ENCODE data around the gene PSMD10. TPM values are rescaled to one million over a fixed set of nuclear protein-coding genes. Genes with fewer than 3 reads are reported as not detected.
A peak's percentile ranks its signal among the peaks of the same experiment; 100 is the strongest.

The PSMD10 gene
- total and polyA plus RNA-seq, 2 of the 8 experiments (the other 6 are each of a cell fraction or from before 2014, with no cell fraction given) = 49.9 to 79.9 TPM

DNA sequence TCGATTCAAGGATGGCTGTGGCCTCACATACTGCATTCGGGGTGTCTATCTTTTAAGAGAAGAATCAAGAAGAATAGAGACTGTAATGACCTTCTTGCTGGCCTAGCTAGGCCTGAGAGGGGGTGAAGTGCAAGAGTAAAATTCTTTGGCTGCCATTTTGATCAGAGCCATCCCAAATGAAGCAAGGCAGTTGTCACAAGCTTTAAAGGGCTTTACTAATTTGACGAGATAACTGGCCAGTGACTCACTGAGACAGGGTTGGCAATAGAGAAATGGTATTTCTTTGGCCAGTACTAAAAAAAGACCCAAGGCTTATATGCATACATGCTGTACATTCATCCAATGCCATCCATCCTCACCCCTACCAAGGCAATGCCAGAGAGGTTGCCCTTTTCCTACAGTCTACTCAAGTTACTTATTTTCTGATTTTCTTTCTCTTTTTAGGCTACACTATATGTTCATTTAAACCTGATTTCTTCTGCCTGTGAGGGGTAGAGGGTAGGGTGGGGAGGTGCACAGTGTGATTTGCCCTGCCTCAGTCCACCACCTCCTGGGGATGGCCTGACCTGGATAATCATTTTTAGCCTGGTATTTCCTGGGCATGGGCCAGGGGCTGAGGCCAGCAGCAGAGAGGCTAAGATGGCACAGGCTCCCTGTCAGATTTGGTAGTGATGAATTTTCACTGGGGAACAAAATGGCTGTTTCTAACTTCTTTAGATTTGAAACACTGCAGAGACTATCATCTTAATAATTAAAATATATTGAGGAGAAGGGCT is 32.4 kb upstream of the PSMD10 start:
- no peak for FAIRE-seq
- POLR2A ChIA-PET (ENCODE audit: partially characterized antibody) = no interaction called here

More for the DNA sequence above, 32.4 kb upstream of the PSMD10 start:
- H3K79me2 ChIP-seq (ENCODE audit: control insufficient read depth in 1 of 2, insufficient read depth in 2 of 2, low read length in 2 of 2) = no peaks in the 10 kb centered on the region
- no peaks in the 10 kb centered on the region for H3K23me2 ChIP-seq (ENCODE audit: low read depth, low read length)
- no peak overlapping the region for H3K14ac ChIP-seq (ENCODE audit: insufficient read length)
- no peak overlapping the region for H2AK5ac ChIP-seq (ENCODE audit: low read depth, low read length)
- H2BK5ac ChIP-seq (ENCODE audit: low read depth, low read length) = no peak overlapping the region; the same call in 1 of the 2 replicates
- peak overlapping the region; percentile 54 for H2BK120ac ChIP-seq (replicated peaks; ENCODE audit: low read depth, low read length)
- no peak overlapping the region for H3K23ac ChIP-seq (ENCODE audit: insufficient read length)
- H3K27me3 ChIP-seq (replicated peaks in 1 of 4; ENCODE audit: control insufficient read depth in 3 of 4, extremely low read depth in 1 of 4, insufficient read depth in 3 of 4, low read length in 3 of 4) = no peaks in the 10 kb centered on the region
- no peak overlapping the region for H3K4me2 ChIP-seq (ENCODE audit: insufficient read depth in 1 of 2, low read depth in 2 of 2, low read length in 2 of 2)
- H3K9me3 ChIP-seq (ENCODE audit: insufficient read depth in 2 of 2, low read depth in 1 of 2, low read length in 1 of 2) = no peaks in the 10 kb centered on the region
- H4K5ac ChIP-seq (ENCODE audit: insufficient read length, low read depth, low read length) = no peak overlapping the region
- no peak overlapping the region for H3K56ac ChIP-seq (replicated peaks; ENCODE audit: insufficient read length, low read depth, low read length)
- no peak overlapping the region for H2BK12ac ChIP-seq (ENCODE audit: low read depth, low read length)
- no peak for TF ChIP-seq EZH2 (IDR thresholded peaks at IDR 0.05; ENCODE audit: low read depth, low read length, severe bottlenecking)
- no peak for TF ChIP-seq HDAC6 (IDR thresholded peaks at IDR 0.05; ENCODE audit: low read depth, low read length)
- TF ChIP-seq SP1 (IDR thresholded peaks at IDR 0.05; ENCODE audit: low read depth, low read length) = no peak
- TF ChIP-seq CBX8 (IDR thresholded peaks at IDR 0.05; ENCODE audit: borderline replicate concordance, low read depth, low read length) = no peak
- no peak for TF ChIP-seq EP300 (IDR thresholded peaks at IDR 0.05; ENCODE audit: borderline replicate concordance in 1 of 2, low read depth in 2 of 2, low read length in 2 of 2)
- no peak for TF ChIP-seq GTF2F1 (IDR thresholded peaks at IDR 0.05; ENCODE audit: borderline replicate concordance, low read depth, low read length)
- no peak for TF ChIP-seq JUN (IDR thresholded peaks at IDR 0.05; ENCODE audit: low read depth, low read length)
- no peak for TF ChIP-seq BCL11A (IDR thresholded peaks at IDR 0.05; ENCODE audit: low read depth in 2 of 2, low read length in 2 of 2)
- TF ChIP-seq, protein P1, sequence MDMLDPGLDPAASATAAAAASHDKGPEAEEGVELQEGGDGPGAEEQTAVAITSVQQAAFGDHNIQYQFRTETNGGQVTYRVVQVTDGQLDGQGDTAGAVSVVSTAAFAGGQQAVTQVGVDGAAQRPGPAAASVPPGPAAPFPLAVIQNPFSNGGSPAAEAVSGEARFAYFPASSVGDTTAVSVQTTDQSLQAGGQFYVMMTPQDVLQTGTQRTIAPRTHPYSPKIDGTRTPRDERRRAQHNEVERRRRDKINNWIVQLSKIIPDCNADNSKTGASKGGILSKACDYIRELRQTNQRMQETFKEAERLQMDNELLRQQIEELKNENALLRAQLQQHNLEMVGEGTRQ (IDR thresholded peaks at IDR 0.05; ENCODE audit: low read length) = no peak
- no peak for TF ChIP-seq KDM1A (IDR thresholded peaks at IDR 0.05; ENCODE audit: borderline replicate concordance, low read length)
- TF ChIP-seq POLR2AphosphoS5 (IDR thresholded peaks at IDR 0.05; ENCODE audit: low read depth, low read length) = no peak
- H3K18ac ChIP-seq (ENCODE audit: extremely low read depth, low read length) = no peak overlapping the region
- peaks cover 0 to 3% (median 0%) of the 10 kb centered on the region in 4 experiments; a peak in 1 of 7 replicates for H3K4me1 ChIP-seq (replicated peaks in 1 of 4; ENCODE audit: control insufficient read depth in 3 of 4, insufficient read depth in 4 of 4, low read length in 3 of 4)
- no peaks in the 10 kb centered on the region for H3K79me1 ChIP-seq (ENCODE audit: low read depth, low read length)
- H4K91ac ChIP-seq (replicated peaks; ENCODE audit: insufficient read length, low read length) = no peak overlapping the region
- no peak overlapping the region for H2BK20ac ChIP-seq (ENCODE audit: low read length)
- H3K9ac ChIP-seq (replicated peaks in 1 of 4; ENCODE audit: extremely low read depth in 1 of 4, low read depth in 3 of 4, low read length in 3 of 4) = no peak overlapping the region
- H4K8ac ChIP-seq (ENCODE audit: extremely low read depth, insufficient read depth, low read length) = no peak overlapping the region
- CTCF ChIA-PET (ENCODE audit: partially characterized antibody) = interaction anchor here (1.9 to 2.2 kb wide), 2 partner anchors 10 to 15 kb away, joined by 6 to 7 read pairs; no protein-coding TSS in a partner anchor
- no peak for DNase-seq (ENCODE audit: low read depth in 1 of 2, low spot score in 2 of 2)
- 78% methylated on average over 1 of the region's 3 CpGs; no CpG with 5 or more reads in 1 of the 2 experiments for WGBS, 2 experiments (ENCODE audit: extremely low coverage in 1 of 2, insufficient coverage in 1 of 2, insufficient read length in 1 of 2, insufficient replicate concordance in 2 of 2, low coverage in 1 of 2, low lambda C conversion rate in 2 of 2, missing lambda C conversion rate in 1 of 2)
- no peak overlapping the region for H3K4me3 ChIP-seq (ENCODE audit: extremely low read depth in 1 of 4, insufficient read depth in 2 of 4, low read depth in 3 of 4, low read length in 4 of 4)
- H4K20me1 ChIP-seq (replicated peaks in 1 of 2; ENCODE audit: control insufficient read depth in 1 of 2, insufficient read depth in 2 of 2, low read length in 2 of 2) = no peaks in the 10 kb centered on the region
- H3K36me3 ChIP-seq (ENCODE audit: control insufficient read depth in 2 of 4, insufficient read depth in 4 of 4, low read length in 3 of 4) = no peaks in the 10 kb centered on the region
- no peak overlapping the region for H2BK15ac ChIP-seq (ENCODE audit: low read length)
- no peak overlapping the region for H2AFZ ChIP-seq (ENCODE audit: low read length)
- H3K4ac ChIP-seq (replicated peaks; ENCODE audit: insufficient read length, low read depth, low read length) = no peak overlapping the region
- H3K27ac ChIP-seq (ENCODE audit: low read depth, low read length) = no peak overlapping the region
